Stimulated activated CD4-positive, alpha-beta T cell treated with anti-CD3 and anti-CD28 coated beads, TNF-alpha, amount 100 ng/mL, for 1 hour (primary cell): ENCODE measurements around the gene KCNMA1.
A peak's percentile ranks its signal among the peaks of the same experiment; 100 is the strongest.

Source experiments
- DNase-seq, 3 donors: peaks; one replicate each; pipeline ENCODE4 v3.0.0-alpha.2; 2020; ENCODE audit warnings: low read depth in 3 of 3, low spot score in 1 of 3

KCNMA1 gene

GRCh38 chr10:77006836-77007511 lies 630.6 kb downstream of the KCNMA1 start:
- DNase-seq = no peak

- DNase-seq = no peak
Observed at GRCh38 chr10:77005871-77006270, 631.7 kb downstream of the KCNMA1 start.

DNA sequence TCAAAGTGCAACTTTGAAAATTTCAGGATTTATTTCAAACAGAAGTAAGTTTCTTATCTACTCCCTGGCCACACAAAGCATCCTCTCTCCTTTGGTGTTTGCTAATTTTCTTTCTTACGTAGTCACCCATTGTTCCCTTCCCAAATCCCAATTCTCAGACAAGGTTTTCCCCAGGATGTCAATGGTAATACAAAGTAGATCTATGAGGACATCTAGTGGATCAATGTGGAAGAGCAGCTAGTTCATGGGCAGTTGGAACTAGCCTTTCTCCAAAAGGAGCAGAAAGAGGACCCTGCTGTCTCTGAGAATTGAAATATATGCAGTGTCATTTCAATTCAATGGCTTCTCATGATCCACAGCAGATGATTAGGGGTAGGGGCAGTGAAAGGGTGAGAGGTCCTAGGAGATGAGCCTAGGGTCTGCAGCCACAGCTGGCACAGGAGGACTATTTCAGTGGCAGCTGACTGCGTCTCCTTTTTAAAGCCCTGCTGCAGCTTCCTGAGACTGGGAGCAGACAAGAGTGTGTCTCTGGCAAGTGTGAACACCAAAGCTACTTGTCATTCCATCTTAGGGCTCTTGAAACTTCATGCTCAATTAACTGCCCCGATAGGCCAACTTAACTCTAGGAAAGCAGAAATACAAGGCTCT lies 632.6 kb downstream of the KCNMA1 start:
- no peak for DNase-seq

DNA sequence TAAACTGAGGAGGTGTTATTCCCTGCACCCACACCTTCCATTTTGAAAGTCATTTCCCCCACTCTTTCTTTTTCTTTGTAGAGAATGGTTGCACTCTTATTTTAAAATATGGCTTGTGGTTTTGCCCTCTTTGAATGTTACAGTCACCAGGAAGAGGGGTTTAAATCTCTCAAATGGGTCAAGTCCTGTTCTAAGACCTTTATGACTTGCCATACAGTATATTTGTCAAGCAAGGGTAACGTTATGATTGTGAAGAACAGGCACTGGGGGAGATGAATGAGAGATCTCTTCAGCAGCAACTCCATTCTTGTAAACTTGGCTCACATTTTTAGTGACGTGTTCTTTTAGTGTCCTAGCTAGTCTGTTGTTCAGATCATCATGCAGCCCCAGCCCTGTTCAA lies 634.7 kb downstream of the KCNMA1 start:
- no peak for DNase-seq

DNA sequence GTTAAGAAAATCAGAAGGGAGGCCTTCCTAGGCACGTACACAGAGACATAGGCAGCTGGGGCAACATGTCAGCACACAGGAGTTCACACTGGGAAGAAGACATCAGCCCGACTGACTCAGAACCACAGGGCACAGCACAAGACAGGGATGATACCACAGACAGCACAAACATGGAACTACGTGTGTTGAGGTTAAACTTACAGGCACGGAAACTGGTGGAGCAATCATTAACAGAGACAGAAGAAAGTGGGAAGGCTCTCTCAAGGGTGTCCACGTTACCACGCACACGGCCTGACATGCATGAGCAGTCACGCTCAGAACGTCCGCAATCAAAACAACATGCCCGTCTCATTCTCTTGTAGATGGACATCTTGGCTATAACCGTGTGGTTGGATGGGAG lies 636.4 kb downstream of the KCNMA1 start:
- DNase-seq = no peak

DNA sequence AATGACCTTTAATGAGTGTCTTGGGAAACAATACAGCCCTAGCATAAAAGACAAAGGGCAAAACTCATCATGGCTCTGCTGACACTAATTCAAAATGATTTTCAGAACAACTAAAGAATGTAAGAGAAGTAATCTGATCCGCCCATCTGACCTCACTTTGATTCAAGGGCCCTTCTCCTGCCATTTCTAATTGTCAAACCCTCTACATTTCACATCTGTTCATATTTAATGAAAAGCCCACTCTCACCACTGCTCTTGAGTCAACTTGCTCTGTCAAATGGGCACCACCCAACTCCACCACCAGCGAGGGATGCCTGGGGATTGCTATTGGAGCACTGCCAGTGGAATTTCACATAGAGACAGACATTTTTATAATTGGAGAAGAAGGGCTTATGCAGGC lies 639.2 kb downstream of the KCNMA1 start:
- DNase-seq = no peak

DNA sequence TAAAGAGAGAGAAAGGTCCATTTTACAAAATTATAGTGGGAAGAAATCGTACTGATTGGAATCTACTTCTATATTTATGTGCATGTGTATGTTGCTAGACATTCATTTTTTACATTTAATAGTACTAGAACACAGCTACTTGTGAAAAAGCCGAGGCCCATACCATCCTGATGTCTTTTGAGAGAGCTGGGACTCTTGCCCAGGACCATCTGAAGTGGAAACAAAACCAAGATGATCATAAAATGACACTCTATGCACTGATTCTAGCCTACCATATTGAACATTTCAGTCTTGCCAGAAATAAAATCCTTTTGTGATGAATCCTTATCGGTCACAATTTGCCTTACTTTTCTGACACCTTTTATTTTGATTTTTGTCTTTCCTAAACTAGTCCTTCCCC lies 640.0 kb downstream of the KCNMA1 start:
- no peak for DNase-seq

- DNase-seq = no peak
Observed at GRCh38 chr10:76995023-76995422, 642.6 kb downstream of the KCNMA1 start.

GRCh38 chr10:76993213-76993612 lies 644.4 kb downstream of the KCNMA1 start:
- no peak for DNase-seq

DNA sequence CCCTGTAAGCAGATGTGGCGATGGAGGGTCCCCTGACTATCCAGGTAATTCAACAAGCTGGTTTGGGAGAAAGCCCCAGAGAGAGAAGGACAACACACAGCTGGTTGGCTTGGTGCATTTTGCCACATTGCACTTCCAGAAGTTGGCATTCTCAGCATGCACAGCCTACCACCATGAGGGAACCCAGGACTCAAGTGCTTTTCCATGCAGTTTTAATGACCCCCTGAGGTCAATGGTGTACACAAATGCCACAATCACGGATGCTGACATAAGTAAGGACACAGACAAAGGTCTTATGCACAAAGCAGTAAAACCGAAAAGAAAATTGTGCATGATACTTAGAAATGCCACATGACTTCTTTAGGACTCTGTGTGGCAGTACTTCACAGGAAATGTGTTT lies 645.1 kb downstream of the KCNMA1 start:
- DNase-seq = no peak

GRCh38 chr10:76991621-76992020 lies 646.0 kb downstream of the KCNMA1 start:
- DNase-seq = no peak

DNA sequence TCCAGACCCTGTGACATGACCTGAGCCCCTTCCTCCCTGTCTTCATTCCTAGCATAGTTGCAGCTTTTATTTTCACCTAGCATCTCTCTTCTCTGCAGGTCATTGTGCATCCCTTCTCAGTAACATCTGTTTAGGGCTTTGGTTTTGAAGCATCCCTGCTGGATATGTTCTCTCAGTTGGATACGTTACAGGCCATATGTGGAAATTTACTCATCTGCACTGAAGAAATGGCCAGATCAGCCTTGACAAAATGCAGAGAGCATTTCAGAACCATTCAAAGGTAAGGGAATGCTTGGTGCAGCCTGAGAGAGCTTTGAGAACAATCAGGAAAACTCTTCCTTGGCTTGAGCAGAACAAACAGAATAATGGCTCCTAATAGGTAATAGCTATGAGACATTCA lies 647.0 kb downstream of the KCNMA1 start:
- no peak for DNase-seq

- DNase-seq = peak; percentile 23 to 45 (median 30)
Observed at GRCh38 chr10:76984559-76985443, 652.8 kb downstream of the KCNMA1 start.

GRCh38 chr10:76983624-76984023 lies 654.0 kb downstream of the KCNMA1 start:
- no peak for DNase-seq

DNA sequence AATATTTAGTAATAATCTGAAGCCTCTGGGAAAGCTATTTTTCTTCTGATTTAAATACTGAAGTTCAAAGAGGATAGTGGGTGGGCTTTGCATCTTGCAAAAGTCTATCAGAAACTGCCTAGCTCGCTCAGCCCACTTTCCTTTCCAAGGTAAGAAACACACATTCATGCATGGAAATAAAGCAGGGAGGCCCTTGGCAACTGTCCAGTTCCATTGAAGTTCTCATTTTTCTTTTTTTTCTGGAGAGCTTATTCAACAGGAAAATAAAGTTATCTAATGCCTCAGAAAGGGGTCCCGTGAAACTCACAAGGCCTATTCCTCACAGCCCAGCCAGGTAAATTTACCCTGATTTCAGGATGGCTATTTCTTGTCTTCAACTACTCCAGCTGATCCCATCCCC lies 654.9 kb downstream of the KCNMA1 start:
- DNase-seq = no peak

- DNase-seq = no peak
Observed at GRCh38 chr10:76981251-76981650, 656.4 kb downstream of the KCNMA1 start.

DNA sequence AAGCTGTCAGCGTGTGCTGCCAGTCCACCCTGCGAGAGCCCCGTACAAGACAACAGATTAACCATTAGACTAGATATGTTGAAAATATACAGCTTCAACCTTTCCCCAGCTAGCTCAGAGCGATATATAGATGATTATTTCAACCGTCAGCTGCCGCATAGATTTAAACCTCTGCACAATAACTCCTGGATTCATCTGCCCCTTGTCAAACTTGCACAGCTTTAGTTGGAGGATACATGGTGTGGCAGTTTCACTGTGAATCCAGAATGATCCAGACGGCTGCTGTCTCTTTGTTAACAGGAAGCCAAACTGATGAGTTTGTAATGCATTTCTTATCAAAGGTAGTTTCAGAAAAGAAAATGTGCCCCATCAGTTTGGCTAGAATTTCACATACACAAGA lies 659.7 kb downstream of the KCNMA1 start:
- DNase-seq = no peak

DNA sequence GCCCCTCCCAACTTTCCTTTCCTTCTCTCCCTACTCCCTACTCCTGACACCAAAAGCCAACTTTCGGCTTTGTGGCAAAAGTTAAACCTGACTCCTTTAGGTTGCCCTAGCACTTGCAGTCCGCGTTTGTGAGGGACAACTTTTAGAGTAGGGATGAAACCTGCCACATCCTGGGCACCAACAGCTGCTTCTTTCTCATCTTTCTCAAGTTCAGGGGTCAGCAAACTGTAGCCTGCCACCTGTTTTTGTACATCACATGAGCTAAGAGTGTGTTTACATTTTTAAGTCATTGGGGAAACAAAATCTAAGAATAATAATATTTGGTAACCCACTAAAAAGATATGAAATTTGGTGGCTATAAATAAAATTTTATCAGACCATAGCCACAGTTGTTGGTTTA lies 660.6 kb downstream of the KCNMA1 start:
- no peak for DNase-seq

DNA sequence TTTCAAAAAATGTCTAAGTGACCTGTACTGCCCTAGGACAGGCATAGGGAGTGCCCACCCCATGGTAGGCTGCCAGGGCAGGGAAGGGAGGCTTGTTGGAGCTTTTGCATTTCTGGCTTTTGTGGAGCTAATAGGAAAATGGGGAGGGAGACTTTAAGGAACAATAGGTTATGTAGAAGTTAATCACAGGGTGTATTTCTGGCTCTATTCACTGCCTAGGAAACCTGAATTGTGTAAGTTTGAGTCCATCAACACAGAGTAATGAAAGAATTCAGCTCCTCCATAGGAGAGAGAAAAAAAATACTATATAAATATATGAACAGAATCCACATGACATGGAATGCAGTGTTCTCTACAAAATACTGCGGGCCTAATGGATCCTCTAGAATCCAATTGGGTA lies 661.5 kb downstream of the KCNMA1 start:
- no peak for DNase-seq

- DNase-seq = no peak
Observed at GRCh38 chr10:76975126-76975525, 662.5 kb downstream of the KCNMA1 start.

DNA sequence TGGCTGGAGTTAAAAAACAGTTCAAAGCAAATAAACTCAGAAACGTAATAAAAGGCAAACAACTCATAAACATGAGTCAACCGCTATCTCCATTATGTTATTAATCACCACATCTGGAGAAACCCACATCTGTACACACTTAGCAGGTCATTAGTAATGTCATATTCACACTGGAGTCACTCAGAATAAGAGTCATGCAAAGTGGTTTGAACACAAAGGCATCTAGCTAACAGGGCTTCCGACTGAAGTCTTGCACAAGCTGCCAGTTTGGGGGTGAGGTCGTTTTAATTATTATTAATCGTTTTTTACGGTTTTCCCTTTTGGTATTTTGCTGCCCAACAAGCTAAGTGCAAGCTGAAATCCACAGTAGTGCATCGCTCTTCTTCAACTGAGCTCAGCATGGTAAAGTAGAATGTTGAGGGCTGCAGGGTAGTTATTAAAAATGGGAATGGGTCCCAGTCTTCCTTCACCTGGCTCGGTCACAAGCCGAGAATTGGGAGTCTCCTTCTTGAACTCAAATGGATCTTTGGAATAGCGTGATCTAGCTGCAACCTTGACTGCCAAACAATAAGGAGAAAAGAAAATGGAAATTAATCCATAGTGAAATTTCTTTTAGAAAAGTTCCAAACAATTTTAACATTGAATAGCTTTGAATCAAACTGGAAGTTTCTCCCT lies 663.5 kb downstream of the KCNMA1 start:
- no peak for DNase-seq
